Activated T-helper 2 cell treated with anti-CD3 and anti-CD28 coated beads, Interferon-gamma antibody, Interleukin-2, Interleukin-4, amounts not matched to agents 10 μg/mL and 5 μg/mL and 100 μg/mL, durations not matched to agents 14 hours and 24 hours and 36 hours (primary cell): Measurements from ENCODE around the gene NARF. TPM values are rescaled to one million over a fixed set of nuclear protein-coding genes. Genes with fewer than 3 reads are reported as not detected.

Source experiments
- DNase-seq: peaks from one replicate; pipeline ENCODE4 v3.0.0; 2021; ENCODE audit warnings: low spot score
- H3K27ac Mint-ChIP-seq: one replicate; pipeline ENCODE4 v1.8.0; 2021; ENCODE audit warnings: mixed read lengths
- H3K27me3 Mint-ChIP-seq: one replicate; pipeline ENCODE4 v1.8.0; 2021; ENCODE audit warnings: low read depth, mixed read lengths
- H3K36me3 Mint-ChIP-seq: one replicate; pipeline ENCODE4 v1.8.0; 2021; ENCODE audit warnings: low read depth, mixed read lengths
- H3K4me1 Mint-ChIP-seq: one replicate; pipeline ENCODE4 v1.8.0; 2021; ENCODE audit warnings: low read depth, mixed read lengths
- H3K4me3 Mint-ChIP-seq: one replicate; pipeline ENCODE4 v1.8.0; 2021; ENCODE audit warnings: low read depth, mild to moderate bottlenecking, moderate library complexity, mixed read lengths
- H3K9me3 Mint-ChIP-seq: one replicate; pipeline ENCODE4 v1.8.0; 2021; ENCODE audit warnings: mixed read lengths
- intact Hi-C: fragments of 100-400 bp; cut with micrococcal nuclease; formaldehyde crosslinking; loops from one replicate; pipeline ENCODE4 v1.15.1; 2023
- total RNA-seq: library from RNA; stranded (reverse); gene quantifications from 2 replicates; pipeline ENCODE4 v1.2.3, GENCODE V29; 2022

Gene NARF
- total RNA-seq, 1 donor from 2014 or later, result 114 TPM

GRCh38 chr17:82436601-82437324, 21.8 kb upstream of the NARF start:
- H3K9me3 Mint-ChIP-seq, result no peaks in the 10 kb centered on the region
- H3K4me1 Mint-ChIP-seq, result peaks cover 6% of the 10 kb centered on the region
- no peak for DNase-seq
- H3K36me3 Mint-ChIP-seq, result peaks cover 8% of the 10 kb centered on the region
- H3K27ac Mint-ChIP-seq, result no peak overlapping the region
- no peaks in the 10 kb centered on the region for H3K27me3 Mint-ChIP-seq
- no peak overlapping the region for H3K4me3 Mint-ChIP-seq
- intact Hi-C loops, result no loop called here

GRCh38 chr17:82437325-82437668, 21.2 kb upstream of the NARF start:
- Mint-ChIP-seq H3K27ac (no peak overlapping the region), H3K9me3 (no peaks in the 10 kb centered on the region), H3K36me3 (peaks cover 8% of the 10 kb centered on the region), H3K4me1 (peaks cover 6% of the 10 kb centered on the region), H3K4me3 (no peak overlapping the region), H3K27me3 (no peaks in the 10 kb centered on the region)
- DNase-seq, result no peak
- intact Hi-C loops, result no loop called here

GRCh38 chr17:82438401-82439193, 19.9 kb upstream of the NARF start:
- Mint-ChIP-seq H3K4me3 (no peak overlapping the region), H3K36me3 (peaks cover 17% of the 10 kb centered on the region), H3K27me3 (no peaks in the 10 kb centered on the region), H3K9me3 (no peaks in the 10 kb centered on the region), H3K27ac (no peak overlapping the region), H3K4me1 (peaks cover 6% of the 10 kb centered on the region)
- intact Hi-C loops, result no loop called here
- no peak for DNase-seq

GRCh38 chr17:82439194-82439828, 19.2 kb upstream of the NARF start:
- Mint-ChIP-seq H3K4me3 (no peak overlapping the region), H3K27ac (no peak overlapping the region), H3K9me3 (no peaks in the 10 kb centered on the region), H3K4me1 (peaks cover 2% of the 10 kb centered on the region), H3K27me3 (no peaks in the 10 kb centered on the region), H3K36me3 (peaks cover 15% of the 10 kb centered on the region)
- DNase-seq, result no peak
- intact Hi-C loops, result no loop called here

GRCh38 chr17:82439829-82440365, 18.6 kb upstream of the NARF start:
- Mint-ChIP-seq H3K9me3 (no peaks in the 10 kb centered on the region), H3K27ac (no peak overlapping the region), H3K4me1 (no peaks in the 10 kb centered on the region), H3K4me3 (no peak overlapping the region), H3K27me3 (no peaks in the 10 kb centered on the region), H3K36me3 (peaks cover 15% of the 10 kb centered on the region)
- intact Hi-C loops, result no loop called here
- no peak for DNase-seq

- no peak overlapping the region for H3K4me3 Mint-ChIP-seq
- no peaks in the 10 kb centered on the region for H3K4me1 Mint-ChIP-seq
- no peak overlapping the region for H3K27ac Mint-ChIP-seq
- DNase-seq, result no peak
- H3K36me3 Mint-ChIP-seq, result peaks cover 15% of the 10 kb centered on the region
- H3K27me3 Mint-ChIP-seq, result no peaks in the 10 kb centered on the region
- no peaks in the 10 kb centered on the region for H3K9me3 Mint-ChIP-seq
- intact Hi-C loops, result no loop called here
These were observed 18.0 kb upstream of the NARF start for GRCh38 chr17:82440469-82440981.

- no peaks in the 10 kb centered on the region for H3K4me1 Mint-ChIP-seq
- no peak for DNase-seq
- intact Hi-C loops, result no loop called here
- H3K27me3 Mint-ChIP-seq, result no peaks in the 10 kb centered on the region
- H3K36me3 Mint-ChIP-seq, result peaks cover 19% of the 10 kb centered on the region
- H3K9me3 Mint-ChIP-seq, result no peaks in the 10 kb centered on the region
- H3K4me3 Mint-ChIP-seq, result no peak overlapping the region
- H3K27ac Mint-ChIP-seq, result no peak overlapping the region
These were observed 17.4 kb upstream of the NARF start for GRCh38 chr17:82440991-82441627.

- Mint-ChIP-seq H3K36me3 (peaks cover 25% of the 10 kb centered on the region), H3K27ac (no peak overlapping the region), H3K9me3 (no peaks in the 10 kb centered on the region), H3K4me1 (no peaks in the 10 kb centered on the region), H3K27me3 (no peaks in the 10 kb centered on the region), H3K4me3 (no peak overlapping the region)
- intact Hi-C loops, result no loop called here
- DNase-seq, result no peak
These were observed 16.7 kb upstream of the NARF start for GRCh38 chr17:82441691-82442487.

GRCh38 chr17:82442643-82443464, 15.7 kb upstream of the NARF start:
- Mint-ChIP-seq H3K27me3 (no peaks in the 10 kb centered on the region), H3K27ac (no peak overlapping the region), H3K9me3 (no peaks in the 10 kb centered on the region), H3K4me1 (peaks cover 3% of the 10 kb centered on the region), H3K4me3 (no peak overlapping the region), H3K36me3 (peaks cover 34% of the 10 kb centered on the region)
- DNase-seq, result no peak
- intact Hi-C loops, result no loop called here

GRCh38 chr17:82443465-82444283, 14.9 kb upstream of the NARF start:
- intact Hi-C loops, result no loop called here
- Mint-ChIP-seq H3K36me3 (peaks cover 35% of the 10 kb centered on the region), H3K4me1 (peaks cover 3% of the 10 kb centered on the region), H3K27me3 (no peaks in the 10 kb centered on the region), H3K4me3 (no peak overlapping the region), H3K9me3 (no peaks in the 10 kb centered on the region), H3K27ac (no peak overlapping the region)
- DNase-seq, result no peak
